ENCODE data around the gene DRAP1. TPM values are rescaled to one million over a fixed set of nuclear protein-coding genes. Genes with fewer than 3 reads are reported as not detected.
"Not testable (repeated sequence)": the region's sequence is repeated elsewhere in the genome, so short reads cannot be mapped to it uniquely, and the experiment has no call there.

DRAP1 gene
- total RNA-seq, 1 donor from 2014 or later: 225 TPM

DNA sequence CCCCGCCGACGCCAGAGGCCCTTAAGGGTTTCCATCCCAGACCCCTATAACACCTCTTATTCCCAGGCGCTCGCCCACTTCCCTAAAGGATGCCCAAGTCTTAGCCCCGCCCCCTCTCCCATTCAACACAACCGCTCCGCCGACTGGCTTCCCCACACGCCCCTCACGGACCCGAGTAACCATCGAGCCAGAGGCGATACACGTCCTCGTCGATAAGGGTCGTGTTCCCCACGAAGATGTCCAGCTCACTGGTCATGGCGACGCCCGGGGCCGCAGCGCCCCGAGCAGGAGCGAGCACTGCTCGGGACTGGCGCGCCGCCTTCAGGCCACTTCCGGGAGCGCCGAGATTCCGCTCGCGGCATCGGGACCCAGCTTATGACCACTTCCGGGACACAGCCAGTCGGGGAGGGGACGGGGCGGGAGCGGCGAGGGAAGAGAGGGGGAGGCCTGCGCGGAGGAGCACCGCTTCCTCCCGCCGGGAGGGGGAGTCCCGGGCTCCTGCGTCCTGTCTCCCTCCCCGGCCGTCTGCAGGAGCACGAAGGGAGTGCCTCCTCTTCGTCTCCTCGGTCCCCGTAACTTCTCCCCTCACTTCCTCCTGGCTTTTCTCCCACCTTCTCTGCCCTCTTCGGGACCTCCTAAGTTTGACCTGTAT lies 30.9 kb upstream of the DRAP1 start, which contains the start of gene FIBP:
FIBP (minus strand) TSS at position 309 of the 652 bp plus-strand sequence; CDS start at position 256, 53 bp downstream.
- H3K4me3 ChIP-seq (ENCODE audit: low read depth, low read length): peak within 1 kb of the TSS; percentile 94
- DNase-seq (ENCODE audit: low read depth): no peak
- peak; percentile 64 for TF ChIP-seq CTCF (conservative IDR thresholded peaks at IDR 0.05; ENCODE audit: low read depth, low read length)

- TF ChIP-seq CTCF (conservative IDR thresholded peaks at IDR 0.05; ENCODE audit: low read depth, low read length): no peak
- H3K4me3 ChIP-seq (ENCODE audit: low read depth, low read length): peak within 1 kb of the TSS; percentile 58
- no peak for DNase-seq (ENCODE audit: low read depth)
These were observed 28.7 kb upstream of the DRAP1 start, which contains the start of gene CCDC85B for GRCh38 chr11:65890324-65891218. CCDC85B (plus strand) TSS chr11:65890673; CDS start chr11:65890784, 111 bp downstream.

DNA sequence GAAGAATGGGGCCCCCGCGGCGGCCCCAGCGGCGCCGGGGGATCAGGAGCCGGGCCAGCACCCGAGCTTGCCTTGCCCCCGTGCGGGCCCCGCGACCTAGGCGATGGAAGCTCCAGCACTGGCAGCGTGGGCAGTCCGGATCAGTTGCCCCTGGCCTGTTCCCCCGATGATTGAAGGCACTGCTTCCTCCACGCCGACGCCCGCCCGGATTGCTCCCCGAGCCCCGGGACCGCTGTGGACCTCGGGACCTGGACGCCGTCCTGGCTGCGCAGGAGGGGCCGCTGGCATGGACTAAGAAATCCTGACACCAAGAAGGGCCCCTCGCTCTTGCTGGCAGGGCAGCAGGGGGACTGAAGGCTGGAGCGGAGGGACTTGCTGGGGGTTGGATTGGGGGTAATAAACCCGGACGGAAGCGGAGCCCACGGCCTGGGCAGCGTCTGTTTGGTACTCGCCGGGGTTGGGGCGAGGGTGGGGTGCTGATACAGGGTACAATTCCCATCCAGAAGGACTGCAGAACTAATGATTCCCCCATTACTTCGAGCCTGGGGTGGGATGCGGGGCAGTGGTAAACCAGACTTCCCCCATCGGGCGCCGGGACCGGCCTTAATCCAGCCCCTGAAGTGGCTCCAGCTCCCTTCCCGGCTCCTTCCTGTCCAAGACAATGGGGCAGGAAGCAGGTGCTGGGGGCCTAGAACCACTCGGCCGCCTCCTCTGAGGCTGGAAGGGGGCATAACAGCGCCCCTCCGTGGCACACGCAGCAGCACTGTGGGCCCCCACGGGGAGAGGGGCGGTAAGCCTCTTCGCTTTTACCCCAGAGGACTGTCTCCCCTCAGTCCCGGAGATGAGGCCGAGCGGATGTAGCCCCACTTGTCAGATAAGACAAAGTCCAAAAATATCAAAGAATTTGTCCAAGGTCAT lies 27.7 kb upstream of the DRAP1 start:
- DNase-seq (ENCODE audit: low read depth): no peak
- peak overlapping the region; percentile 58 for H3K4me3 ChIP-seq (ENCODE audit: low read depth, low read length)

GRCh38 chr11:65892137-65892540 lies 27.1 kb upstream of the DRAP1 start:
- H3K4me3 ChIP-seq (ENCODE audit: low read depth, low read length): peak overlapping the region; percentile 58
- DNase-seq (ENCODE audit: low read depth): not testable (repeated sequence)

More for the DNA sequence above, 27.7 kb upstream of the DRAP1 start:
- TF ChIP-seq CTCF (conservative IDR thresholded peaks at IDR 0.05; ENCODE audit: low read depth, low read length): no peak

- no peak for TF ChIP-seq CTCF (conservative IDR thresholded peaks at IDR 0.05; ENCODE audit: low read depth, low read length)
- DNase-seq (ENCODE audit: low read depth): no peak
- H3K4me3 ChIP-seq (ENCODE audit: low read depth, low read length): no peak overlapping the region
These were observed 26.4 kb upstream of the DRAP1 start for GRCh38 chr11:65892661-65893317.

GRCh38 chr11:65894034-65894591 lies 25.1 kb upstream of the DRAP1 start:
- no peak overlapping the region for H3K4me3 ChIP-seq (ENCODE audit: low read depth, low read length)
- no peak for DNase-seq (ENCODE audit: low read depth)
- no peak for TF ChIP-seq CTCF (conservative IDR thresholded peaks at IDR 0.05; ENCODE audit: low read depth, low read length)

Measured in epithelial cell of proximal tubule (primary cell).